Measurements from ENCODE around the gene TTC12. TPM values are rescaled to one million over a fixed set of nuclear protein-coding genes. Genes with fewer than 3 reads are reported as not detected.

The TTC12 gene
- total RNA-seq, 1 donor from 2014 or later = 17.6 TPM

- no peak for TF ChIP-seq CTCF (IDR thresholded peaks at IDR 0.05)
- Histone ChIP-seq H3K4me3 (no peak overlapping the region), H3K4me1 (no peaks in the 10 kb centered on the region), H3K36me3 (no peaks in the 10 kb centered on the region), H3K27me3 (ENCODE audit: low read depth) (peaks cover 3% of the 10 kb centered on the region), H3K9me3 (no peaks in the 10 kb centered on the region), H3K27ac (no peak overlapping the region)
- ATAC-seq (no peak), DNase-seq (no peak)
- intact Hi-C loops (cut with DNase I) = no loop called here
Observed at GRCh38 chr11:113395782-113396336, 81.5 kb downstream of the TTC12 start.

GRCh38 chr11:113396690-113397089 is 82.3 kb downstream of the TTC12 start:
- Histone ChIP-seq H3K4me1 (no peaks in the 10 kb centered on the region), H3K9me3 (no peaks in the 10 kb centered on the region), H3K36me3 (no peaks in the 10 kb centered on the region), H3K27ac (no peak overlapping the region), H3K27me3 (ENCODE audit: low read depth) (peaks cover 2% of the 10 kb centered on the region), H3K4me3 (no peak overlapping the region)
- intact Hi-C loops (cut with DNase I) = no loop called here
- no peak for ATAC-seq
- no peak for TF ChIP-seq CTCF (IDR thresholded peaks at IDR 0.05)
- DNase-seq = no peak

GRCh38 chr11:113397212-113397611 is 82.8 kb downstream of the TTC12 start:
- no peaks in the 10 kb centered on the region for H3K27me3 ChIP-seq (ENCODE audit: low read depth)
- no peak overlapping the region for H3K27ac ChIP-seq
- no peaks in the 10 kb centered on the region for H3K4me1 ChIP-seq
- H3K4me3 ChIP-seq = no peak overlapping the region
- no peak for ATAC-seq
- TF ChIP-seq CTCF (IDR thresholded peaks at IDR 0.05) = no peak
- intact Hi-C loops (cut with DNase I) = no loop called here
- no peaks in the 10 kb centered on the region for H3K9me3 ChIP-seq
- DNase-seq = no peak
- no peaks in the 10 kb centered on the region for H3K36me3 ChIP-seq

- no peak overlapping the region for H3K4me3 ChIP-seq
- intact Hi-C loops (cut with DNase I) = no loop called here
- no peak for ATAC-seq
- H3K27me3 ChIP-seq (ENCODE audit: low read depth) = no peaks in the 10 kb centered on the region
- no peaks in the 10 kb centered on the region for H3K36me3 ChIP-seq
- H3K9me3 ChIP-seq = no peaks in the 10 kb centered on the region
- H3K4me1 ChIP-seq = no peaks in the 10 kb centered on the region
- no peak for TF ChIP-seq CTCF (IDR thresholded peaks at IDR 0.05)
- no peak for DNase-seq
- H3K27ac ChIP-seq = no peak overlapping the region
Observed at GRCh38 chr11:113397821-113398220, 83.4 kb downstream of the TTC12 start.

- H3K27me3 ChIP-seq (ENCODE audit: low read depth) = no peaks in the 10 kb centered on the region
- DNase-seq (no peak), ATAC-seq (no peak)
- H3K27ac ChIP-seq = no peak overlapping the region
- H3K9me3 ChIP-seq = no peaks in the 10 kb centered on the region
- intact Hi-C loops (cut with DNase I) = no loop called here
- H3K4me3 ChIP-seq = no peak overlapping the region
- TF ChIP-seq CTCF (IDR thresholded peaks at IDR 0.05) = no peak
- no peaks in the 10 kb centered on the region for H3K4me1 ChIP-seq
- no peaks in the 10 kb centered on the region for H3K36me3 ChIP-seq
Observed at GRCh38 chr11:113398669-113399430, 84.5 kb downstream of the TTC12 start.

Data from lower lobe of right lung (tissue), 2 donors.